Brain pericyte (primary cell): ENCODE measurements around the gene FLNA.
"Not testable (repeated sequence)": the region's sequence is repeated elsewhere in the genome, so short reads cannot be mapped to it uniquely, and the experiment has no call there.

Source experiments
- DNase-seq: peaks from one replicate; pipeline ENCODE4 v3.0.0-alpha.2; 2012; ENCODE audit warnings: low read depth, low spot score

The FLNA gene

GRCh38 chrX:154360155-154360713 lies 14.2 kb downstream of the FLNA start:
- no peak for DNase-seq

- no peak for DNase-seq
Measured at GRCh38 chrX:154359362-154360154, 14.9 kb downstream of the FLNA start.

GRCh38 chrX:154358829-154359228 lies 15.6 kb downstream of the FLNA start:
- no peak for DNase-seq

GRCh38 chrX:154358011-154358410 lies 16.4 kb downstream of the FLNA start:
- no peak for DNase-seq

GRCh38 chrX:154357205-154357604 lies 17.2 kb downstream of the FLNA start:
- no peak for DNase-seq

- DNase-seq = no peak
Measured at GRCh38 chrX:154356596-154356995, 17.8 kb downstream of the FLNA start.

- DNase-seq = no peak
Measured at GRCh38 chrX:154355776-154356140, 18.7 kb downstream of the FLNA start.

GRCh38 chrX:154355094-154355775 lies 19.2 kb downstream of the FLNA start:
- no peak for DNase-seq

GRCh38 chrX:154354516-154354915 lies 19.9 kb downstream of the FLNA start:
- no peak for DNase-seq

GRCh38 chrX:154354013-154354412 lies 20.4 kb downstream of the FLNA start:
- no peak for DNase-seq

GRCh38 chrX:154353172-154353843 lies 21.1 kb downstream of the FLNA start:
- no peak for DNase-seq

- no peak for DNase-seq
Measured at GRCh38 chrX:154352466-154352865, 22.0 kb downstream of the FLNA start.

- no peak for DNase-seq
Measured at GRCh38 chrX:154352012-154352401, 22.4 kb downstream of the FLNA start.

GRCh38 chrX:154351183-154352011 lies 23.0 kb downstream of the FLNA start:
- DNase-seq = no peak

GRCh38 chrX:154350429-154351182 lies 23.8 kb downstream of the FLNA start:
- no peak for DNase-seq

GRCh38 chrX:154349979-154350378 lies 24.5 kb downstream of the FLNA start:
- no peak for DNase-seq

GRCh38 chrX:154349359-154349935 lies 25.0 kb downstream of the FLNA start:
- DNase-seq = no peak

GRCh38 chrX:154348646-154349358 lies 25.6 kb downstream of the FLNA start:
- no peak for DNase-seq

- DNase-seq = no peak
Measured at GRCh38 chrX:154348114-154348531, 26.3 kb downstream of the FLNA start.

GRCh38 chrX:154343620-154344019 lies 30.8 kb downstream of the FLNA start:
- DNase-seq = not testable (repeated sequence)
